Measurements from ENCODE around the gene OVAAL.

The OVAAL gene

DNA sequence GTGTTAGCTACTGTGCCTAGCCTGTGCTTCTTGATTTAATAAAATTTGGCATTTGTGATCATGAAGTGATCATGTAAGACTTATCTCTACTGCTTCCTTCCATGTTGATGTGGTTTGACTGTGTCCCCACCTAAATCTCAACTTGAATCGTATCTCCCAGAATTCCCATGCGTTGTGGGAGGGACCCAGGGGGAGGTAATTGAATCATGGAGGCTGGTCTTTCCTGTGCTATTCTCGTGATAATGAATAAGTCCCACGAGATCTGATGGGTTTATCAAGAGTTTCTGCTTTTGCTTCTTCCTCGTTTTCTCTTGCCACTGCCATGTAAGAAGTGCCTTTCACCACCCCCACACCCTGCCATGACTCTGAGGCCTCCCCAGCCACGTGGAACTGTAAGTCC, at the start of gene OVAAL:
OVAAL (plus strand) TSS at position 301 of the 400 bp plus-strand sequence.
- no peak for DNase-seq

DNA sequence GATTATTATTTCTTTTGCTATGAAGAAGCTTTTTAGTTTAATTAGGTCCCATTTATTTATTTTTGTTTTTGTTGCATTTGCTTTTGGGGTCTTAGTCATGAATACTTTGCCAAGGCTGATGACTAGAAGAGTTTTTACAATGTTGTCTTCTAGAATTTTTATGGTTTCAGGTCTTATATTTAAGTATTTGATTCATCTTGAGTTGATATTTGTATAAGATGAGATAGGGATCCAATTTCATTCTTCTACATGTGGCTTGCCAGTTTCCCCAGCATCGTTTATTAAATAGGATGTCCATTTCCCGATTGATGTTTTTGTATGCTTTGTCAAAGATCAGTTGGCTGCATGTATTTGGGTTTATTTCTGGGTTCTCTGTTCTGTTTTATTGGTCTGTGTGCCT, 47.9 kb upstream of the OVAAL start:
- no peak for DNase-seq

DNA sequence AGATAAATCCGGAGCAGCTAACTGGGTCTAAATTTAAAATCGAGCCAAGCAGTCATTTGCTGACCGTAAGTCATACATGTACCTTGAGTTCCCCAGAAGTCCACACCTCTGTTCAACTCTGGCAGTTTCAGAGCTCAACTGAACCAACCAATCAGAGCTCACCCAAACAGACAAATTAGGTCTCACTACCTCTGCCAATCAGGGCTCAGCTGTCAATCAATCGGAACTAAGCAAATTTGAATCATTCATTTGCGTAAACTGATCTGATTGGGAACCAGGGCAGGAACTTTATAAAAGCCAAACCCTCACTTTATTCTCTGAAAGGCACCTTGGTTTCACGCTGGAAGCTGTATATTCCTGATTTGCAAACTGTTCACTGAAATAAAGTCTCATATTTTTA, 45.2 kb upstream of the OVAAL start:
- no peak for DNase-seq

DNA sequence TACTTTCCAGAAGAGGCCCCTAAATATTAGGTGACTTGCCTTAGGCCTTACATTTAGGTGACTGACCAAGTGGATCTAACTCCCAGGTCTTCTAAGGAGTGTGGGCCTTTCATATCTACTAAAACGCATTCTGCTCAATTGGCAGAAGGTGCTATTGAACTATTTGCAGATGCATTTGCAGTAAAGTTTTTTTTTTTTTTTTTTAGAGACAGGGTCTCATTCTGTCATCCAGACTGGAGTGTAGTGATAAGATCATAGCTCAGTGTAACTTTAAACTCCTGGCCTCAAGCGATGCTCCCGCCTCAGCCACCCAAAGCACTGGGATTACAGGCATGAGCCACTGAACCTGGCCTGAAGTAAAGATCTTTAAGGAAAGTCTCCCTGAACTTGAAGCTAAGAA, 43.4 kb upstream of the OVAAL start:
- DNase-seq, result no peak

DNA sequence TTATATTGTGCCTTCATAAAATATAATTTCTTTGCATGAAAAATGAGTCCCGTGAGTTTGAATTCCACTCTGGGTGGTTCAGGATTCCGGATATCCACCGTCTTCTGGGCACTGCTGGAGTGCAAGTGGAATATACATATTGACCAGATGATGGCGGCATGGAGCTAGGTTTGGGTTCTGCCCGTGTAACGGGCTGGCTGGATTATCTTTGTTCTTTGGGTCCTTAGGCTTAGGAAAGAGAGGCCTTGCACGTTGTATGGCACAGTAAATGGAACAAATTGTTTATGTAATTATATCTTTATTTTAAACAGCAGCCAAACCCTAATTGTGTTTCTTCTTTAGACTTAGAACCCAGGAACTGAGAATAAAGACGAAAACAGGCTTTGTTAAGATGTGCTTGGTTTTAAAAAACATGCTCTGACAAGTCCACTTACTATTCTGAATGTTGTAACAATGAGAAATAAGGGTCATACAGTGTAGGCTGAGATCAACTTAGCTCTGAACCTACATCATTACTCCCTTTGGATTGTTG, 42.8 kb upstream of the OVAAL start:
- DNase-seq, result peak; percentile 40 to 80

DNA sequence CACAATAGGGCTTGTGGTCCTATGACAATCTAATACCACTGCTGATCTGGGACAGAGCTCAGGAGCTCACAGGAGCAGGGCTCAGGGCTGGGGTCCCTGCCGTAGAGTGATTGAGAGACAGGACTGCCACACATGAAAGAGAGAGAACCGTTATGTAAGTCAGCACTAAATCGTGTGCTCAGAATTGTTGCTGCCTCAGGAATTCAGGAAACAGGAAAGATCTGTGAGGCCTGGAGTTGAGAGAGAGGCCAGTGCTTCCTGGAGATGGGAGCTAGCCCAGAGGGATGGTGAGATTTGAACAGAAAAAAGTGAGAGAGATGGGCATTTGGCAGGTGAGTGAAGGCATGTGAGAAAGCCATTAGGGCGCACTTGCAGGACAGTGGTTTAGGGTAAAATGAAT, 38.9 kb upstream of the OVAAL start:
- DNase-seq, result no peak

DNA sequence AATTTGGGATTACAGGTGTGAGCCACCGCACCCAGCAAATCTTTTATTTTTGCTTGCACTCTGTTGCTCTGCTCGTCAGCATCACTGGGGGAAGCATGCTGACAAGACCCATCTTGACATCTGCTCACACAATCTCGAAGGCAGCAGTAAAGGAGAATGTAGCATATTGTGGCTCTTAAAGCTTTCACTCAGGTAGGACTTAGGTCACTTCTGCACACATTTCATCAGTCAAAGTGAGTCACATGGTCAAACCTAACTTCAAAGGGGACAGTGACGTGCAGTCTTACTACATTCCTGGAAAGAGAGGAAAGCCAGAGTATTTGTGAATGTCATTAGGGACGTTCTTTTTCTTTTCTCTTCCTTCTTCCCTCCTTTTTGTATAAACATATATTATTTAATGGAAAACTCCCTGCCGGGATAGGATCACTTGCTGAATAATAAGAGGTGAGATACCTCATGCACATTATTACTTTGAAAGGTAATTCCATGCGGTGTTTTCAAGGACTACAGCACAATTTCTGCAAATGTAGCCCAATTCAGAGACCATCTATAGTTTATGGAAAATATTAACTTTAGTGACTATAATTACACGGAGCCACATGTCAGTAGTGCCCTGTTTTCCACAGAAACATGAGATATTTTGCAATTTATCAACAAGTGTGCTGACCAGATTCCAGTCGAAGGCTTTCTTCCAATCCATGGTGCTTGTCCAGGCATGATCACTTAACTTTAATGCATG, 37.1 kb upstream of the OVAAL start:
- no peak for DNase-seq

DNA sequence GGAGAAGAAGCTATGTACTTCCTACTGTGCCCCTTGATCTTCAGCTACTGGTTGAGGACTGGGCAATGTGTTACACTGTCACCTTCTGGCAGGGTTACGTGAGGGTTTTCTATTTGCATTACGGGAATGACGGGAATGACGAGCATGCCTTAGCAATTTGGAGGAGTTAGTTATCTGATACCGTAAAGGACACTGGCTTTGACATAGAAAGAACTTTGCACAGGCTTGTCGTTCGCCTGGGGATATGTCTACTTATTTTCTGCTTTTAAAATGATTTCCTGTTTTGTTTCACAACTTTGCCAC, 36.6 kb upstream of the OVAAL start:
- no peak for DNase-seq

DNA sequence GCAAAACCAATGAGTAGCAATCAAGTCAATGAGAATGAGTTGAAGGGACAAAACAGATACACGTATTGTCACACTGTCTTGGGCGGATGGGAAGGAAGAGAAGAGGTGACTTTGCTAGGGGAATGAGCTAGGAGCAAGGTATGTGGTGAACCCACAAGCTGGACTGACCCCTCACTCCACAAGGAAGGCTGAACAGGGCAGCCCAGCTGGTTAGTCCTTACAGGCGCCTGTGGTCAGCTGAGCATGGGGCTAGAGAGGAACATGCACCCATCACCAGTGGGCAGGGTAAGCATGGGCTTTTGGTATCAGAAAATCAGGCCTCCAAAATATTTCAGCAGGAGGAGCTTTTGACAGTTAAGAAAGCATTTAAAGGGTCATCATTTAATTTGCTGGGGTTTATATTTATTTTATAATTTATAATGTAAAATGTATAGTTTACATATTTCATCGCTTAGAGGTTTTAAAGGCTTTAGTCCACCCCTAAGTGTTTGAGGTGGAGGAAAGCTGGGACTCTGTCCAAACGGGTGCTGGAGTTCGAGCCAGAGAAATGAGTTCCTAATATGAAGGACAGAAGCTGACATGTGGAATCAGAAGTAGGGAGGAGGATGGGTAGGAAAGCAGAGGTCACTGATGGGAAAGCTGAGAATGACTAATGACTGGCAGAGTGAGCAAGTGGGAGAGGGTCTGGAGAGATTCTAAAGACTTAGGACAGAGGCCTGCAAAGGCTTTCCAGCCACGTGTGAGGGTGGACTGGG, 34.4 kb upstream of the OVAAL start:
- DNase-seq, result no peak

DNA sequence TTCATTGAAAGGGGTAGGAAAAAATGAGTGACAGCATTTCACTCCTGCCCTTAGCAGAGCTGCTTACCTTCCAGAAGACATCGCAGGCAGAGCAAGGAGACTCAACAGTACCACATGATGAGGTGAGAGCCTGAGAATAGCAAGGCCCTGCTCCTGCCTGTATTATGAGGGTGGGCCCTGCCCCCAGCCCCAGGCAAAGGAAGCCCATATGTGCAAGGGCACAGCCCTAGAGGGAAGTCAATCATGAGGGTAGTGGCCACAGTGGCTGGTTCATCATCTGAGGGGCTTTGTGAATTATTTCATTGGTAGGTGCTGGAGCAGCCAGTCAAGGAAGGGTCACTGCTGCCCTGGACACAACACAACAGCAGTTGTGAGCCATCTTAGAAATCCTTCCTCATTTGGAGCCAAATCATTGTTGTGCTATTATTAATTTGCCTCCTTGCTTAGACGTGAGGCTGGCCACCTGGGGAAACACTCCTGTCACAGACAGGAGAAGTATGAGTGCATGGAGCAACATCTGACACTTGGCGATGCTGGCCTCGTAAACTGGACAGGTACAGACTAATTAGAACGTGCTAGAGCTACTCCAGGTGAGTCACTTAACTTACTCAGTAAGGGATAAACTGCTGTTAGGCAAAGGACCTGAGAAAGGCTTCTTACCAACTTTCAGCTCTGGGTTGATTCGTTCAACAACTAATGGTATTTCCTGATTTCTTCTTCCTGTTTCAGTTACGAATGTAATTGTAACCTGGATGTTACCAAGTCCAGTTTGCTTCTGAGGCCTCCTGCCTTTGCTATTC, 33.6 kb upstream of the OVAAL start:
- no peak for DNase-seq

DNA sequence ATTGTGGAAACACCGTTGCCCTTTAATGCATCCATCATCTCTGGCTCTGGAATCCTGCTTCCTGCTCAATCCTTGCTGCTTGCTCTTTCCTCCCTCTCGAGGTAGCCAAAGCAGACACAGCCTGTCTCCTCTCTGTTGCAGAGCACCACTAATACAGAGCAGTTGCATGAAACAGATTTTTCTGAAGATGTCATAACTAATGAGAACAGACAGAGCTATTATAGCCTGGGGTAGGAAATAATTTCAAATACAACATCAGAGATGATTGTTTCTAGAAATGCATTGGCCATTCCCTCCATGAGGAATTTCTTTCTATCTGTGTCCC, 33.1 kb upstream of the OVAAL start:
- no peak for DNase-seq

DNA sequence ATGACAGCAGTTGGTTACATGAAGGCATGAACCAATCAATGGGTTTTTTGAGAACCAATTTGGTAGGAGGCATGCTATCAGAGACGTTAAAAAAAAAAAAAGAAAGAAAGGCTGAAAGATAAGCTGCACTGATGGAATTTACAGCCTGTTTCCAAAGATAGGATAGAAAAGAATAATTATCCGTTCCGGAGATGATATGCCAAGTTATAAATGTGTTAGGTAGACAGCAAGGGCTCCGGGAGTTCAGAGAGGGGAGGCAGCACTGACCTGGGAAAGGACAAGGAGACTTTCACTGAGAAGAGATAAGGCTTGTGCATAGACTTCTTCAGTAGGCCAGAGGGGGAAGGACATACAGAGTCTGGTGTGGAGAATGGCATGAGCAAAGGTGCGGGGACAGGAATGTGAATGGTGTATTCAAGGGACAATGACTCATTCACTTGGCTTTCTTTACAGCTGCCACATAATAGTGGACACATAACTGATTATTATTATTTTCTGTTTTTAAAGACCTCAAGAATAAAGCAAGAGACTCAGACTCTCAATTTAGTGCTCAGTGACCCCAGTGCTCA, 31.6 kb upstream of the OVAAL start:
- DNase-seq, result no peak

DNA sequence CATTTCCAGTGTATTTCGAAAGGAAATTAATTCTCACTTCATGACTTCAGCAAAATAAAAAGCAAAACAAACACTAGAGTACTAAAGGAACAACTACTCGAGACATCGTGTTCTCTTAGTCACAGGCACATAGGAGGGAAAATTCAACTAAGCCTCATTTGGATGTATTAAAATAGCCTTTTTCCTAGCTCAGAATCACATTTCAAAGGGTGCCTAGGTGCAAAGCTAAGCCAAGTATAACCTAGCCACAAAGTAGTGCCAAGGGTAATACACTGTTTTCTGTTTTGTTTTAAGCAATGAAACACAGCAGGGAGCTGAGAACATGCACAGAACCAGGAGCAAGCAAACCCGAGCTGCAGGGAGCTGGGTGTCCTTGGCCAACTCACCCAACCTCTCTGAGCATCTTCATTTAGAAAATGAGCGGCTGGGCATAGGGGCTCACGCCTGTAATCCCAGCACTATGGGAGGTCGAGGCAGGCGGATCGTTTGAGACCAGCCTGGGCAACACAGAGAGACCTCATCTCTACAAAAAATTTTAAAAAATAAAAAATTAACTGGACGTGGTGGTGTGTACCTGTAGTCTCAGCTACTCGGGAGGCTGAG, 29.8 kb upstream of the OVAAL start:
- DNase-seq, result no peak

DNA sequence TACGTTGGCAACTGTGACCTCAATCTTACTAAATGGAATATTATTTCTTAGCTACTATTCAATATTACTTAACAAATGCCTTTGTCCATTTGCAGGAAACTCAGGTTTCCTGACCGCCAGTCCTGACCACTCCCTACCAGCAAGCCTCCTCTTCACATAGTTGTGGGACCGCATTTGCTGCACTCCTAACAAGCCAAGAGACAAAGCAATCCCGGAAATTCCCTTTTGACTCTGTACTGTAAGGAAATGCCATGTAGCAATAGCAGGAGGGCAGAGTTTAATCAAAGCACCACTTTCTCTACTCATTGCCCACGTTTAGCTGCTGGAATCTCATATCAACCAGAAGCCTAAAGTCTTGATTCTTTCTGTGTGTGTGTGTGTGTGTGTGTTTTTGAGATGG, 28.3 kb upstream of the OVAAL start:
- DNase-seq, result peak; percentile 52 to 63

DNA sequence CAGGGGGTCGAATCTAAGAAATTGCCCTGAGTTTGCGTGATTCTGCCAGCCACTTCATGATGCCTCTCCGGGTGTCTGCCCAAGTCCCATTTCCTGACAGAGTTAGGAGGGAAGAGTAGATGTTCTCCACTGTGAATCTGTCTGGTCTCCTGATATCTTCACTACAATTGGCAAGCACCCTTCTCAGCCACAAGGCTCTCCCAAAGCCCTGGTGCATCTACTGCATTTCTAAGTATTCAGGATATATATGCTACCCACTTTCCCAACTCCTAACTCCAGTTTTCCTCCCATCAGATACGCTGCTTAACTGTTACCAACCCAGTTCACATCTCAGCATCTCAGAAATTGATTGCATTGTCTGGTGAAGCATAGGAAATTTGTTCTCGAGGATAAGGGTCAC, 25.9 kb upstream of the OVAAL start:
- no peak for DNase-seq

DNA sequence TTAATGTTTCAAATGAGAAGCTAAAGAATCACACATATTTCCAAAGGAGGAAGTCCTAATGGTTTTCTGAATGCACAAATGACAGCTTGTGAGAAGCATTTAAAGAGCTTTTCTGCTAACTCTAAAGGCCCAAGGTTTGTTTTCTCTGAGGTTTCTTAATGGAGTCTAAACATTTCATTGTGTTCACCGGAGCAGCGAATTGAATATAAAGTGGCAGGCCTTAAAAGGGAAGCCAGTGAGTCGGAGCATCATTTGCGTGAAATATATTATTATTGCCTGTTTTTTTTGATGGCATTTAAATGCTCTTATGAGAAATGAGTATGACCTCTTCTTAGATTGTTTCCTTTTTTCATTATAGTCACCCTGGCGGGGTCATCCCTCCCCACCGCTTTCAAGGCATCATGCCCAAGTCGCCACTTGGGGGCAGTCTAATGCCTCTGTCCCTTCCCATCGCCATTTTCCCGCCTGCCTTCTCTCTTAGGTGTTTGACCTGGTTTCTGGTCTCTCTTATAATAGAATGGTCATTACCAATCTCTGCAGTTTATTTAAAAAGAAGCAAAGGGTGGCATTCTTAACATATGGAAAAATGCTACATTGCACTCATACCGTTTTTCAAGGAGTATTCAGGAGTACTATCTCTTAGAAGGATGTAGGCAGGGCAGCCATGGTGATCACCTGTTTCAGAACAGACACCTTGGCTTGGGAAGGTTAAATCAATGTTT, 25.3 kb upstream of the OVAAL start:
- peak; percentile 21 to 78 for DNase-seq

DNA sequence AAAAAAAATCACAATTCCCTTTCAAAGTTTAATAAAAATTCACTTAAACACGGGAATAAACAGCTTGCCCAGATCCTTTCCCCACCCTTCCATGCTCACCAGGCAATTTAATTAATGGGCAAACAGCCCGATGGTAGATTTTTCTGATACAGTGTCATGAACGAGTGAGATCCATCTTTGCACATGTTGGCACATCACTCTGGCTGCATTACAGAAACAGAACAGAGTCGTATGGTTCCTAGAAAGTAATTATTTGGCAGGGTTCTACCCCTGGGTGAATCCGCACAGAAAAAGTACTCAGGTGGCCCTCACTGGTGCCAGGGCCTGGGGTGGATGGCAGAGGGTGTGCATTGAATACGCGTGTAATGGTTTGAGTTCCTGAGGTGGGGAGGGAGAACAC, 24.6 kb upstream of the OVAAL start:
- no peak for DNase-seq

DNA sequence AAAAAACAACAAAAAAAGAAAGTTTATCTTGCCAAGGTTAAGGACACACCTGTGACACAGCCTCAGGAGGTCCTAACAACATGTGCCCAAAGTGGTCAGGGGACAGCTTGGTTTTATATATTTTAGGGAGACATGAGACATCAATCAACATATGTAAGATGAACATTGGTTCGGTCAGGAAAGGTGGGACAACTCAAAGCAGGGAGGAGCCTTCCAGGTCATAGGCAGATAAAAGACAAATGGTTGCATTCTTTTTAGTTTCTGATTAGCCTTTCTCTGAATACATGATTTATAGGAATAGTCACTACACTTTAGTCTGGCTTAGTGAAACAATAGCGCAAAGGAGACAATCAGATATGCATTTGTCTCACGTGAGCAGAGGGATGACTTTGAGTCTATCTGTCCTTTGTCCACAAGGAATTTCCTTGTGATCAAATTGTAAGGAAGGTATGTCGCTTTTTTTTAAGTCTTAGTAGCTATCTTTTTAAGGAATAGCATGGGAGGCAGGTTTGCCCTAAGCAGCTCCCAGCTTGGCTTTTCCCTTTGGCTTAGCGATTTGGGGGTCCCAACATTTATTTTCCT, 23.3 kb upstream of the OVAAL start:
- DNase-seq, result no peak

DNA sequence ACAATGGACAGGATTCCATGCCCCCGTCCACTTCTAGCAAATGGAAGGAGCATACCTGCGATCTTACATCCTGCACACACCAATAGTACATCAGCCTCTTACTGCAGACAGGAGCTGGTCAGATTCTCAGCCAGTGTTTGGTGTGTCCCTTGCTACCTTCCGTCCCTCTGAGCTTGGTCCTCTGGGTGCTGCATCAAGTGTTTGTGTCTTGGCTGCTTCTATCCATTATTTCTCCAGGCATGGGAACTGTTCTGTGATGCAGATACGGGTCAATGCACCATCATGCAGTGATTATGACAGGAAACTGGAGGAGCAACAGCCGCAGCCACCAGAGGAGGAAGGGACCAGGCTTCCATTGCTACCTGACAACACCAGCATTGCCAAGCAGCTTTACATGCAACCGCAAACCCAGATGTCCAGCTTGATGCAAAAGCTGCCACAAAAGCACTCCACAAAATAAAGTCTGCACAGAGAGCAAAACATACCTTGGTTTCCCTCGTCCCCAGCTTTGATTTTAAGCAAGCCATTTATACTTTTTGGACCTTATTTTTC, 21.9 kb upstream of the OVAAL start:
- no peak for DNase-seq

DNA sequence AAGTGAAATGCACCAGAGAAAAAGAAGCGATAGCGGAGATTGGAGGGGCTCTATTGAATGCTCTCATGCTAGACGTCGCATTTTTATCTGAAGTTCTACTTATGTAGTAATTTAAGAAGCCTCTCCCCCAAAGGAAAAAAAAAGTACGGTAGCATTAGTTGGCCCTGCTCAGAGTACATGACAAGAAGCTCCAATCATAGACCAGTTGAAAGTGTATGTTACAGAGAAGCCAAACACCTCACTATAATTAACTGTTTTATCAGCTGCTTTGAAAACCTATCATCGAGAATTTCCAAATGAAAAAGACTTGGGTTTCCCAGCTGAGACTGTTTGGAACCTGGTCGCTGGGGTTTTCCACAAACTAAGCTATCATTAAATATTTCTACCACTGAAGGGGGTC, 19.6 kb upstream of the OVAAL start:
- no peak for DNase-seq

DNA sequence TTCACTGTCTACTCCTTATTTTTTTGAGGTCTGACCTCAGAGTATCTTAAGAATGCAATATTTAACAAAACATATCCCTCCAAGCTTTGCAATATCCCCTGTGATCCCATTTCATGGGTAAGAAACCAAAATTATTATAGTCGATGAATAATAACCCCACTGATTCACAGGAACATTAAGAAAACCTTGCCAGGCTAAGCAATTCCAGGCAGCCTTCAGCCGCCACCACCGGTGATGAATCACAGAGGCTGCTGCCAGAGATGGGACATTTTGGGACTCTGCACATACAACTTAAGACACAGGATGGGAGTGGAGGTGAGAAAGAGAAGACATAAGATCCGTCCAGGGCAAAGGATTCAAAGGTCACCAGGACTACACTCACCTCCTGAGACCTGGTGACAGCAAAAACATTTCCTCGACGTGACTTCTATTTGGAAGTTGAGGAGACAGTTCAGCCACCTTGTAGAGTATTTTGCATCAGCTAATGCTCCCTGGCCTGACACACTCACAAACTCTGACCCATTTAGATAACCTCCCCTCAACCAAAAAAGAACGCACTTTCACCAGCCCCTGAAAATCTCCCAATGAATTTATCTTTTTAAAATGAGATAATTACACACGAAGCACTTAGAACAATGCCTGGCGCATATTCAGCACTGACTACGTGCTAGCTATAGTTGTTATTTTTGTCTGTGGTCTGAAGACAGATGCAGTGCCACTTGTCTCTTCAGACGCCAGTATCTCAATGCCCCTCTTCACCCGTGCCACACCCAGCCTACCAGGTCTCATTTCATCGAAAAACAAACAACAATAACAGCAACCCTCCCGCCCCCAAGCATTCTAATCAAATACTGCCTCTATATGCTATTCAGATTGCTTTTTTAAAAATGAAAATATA, 17.8 kb upstream of the OVAAL start:
- no peak for DNase-seq

Measured in inflammatory macrophage treated with lipopolysaccharide for 1 hour (primary cell).